ENCODE results near the gene PCDHGA4.
"Not testable (repeated sequence)": the region's sequence is repeated elsewhere in the genome, so short reads cannot be mapped to it uniquely, and the experiment has no call there.

The PCDHGA4 gene

GRCh38 chr5:141349917-141350619 is 4.8 kb upstream of the PCDHGA4 start, which contains the start of gene PCDHGB1:
PCDHGB1 (plus strand) TSS chr5:141350099; CDS start chr5:141350261, 162 bp downstream.
- no peak for DNase-seq

DNA sequence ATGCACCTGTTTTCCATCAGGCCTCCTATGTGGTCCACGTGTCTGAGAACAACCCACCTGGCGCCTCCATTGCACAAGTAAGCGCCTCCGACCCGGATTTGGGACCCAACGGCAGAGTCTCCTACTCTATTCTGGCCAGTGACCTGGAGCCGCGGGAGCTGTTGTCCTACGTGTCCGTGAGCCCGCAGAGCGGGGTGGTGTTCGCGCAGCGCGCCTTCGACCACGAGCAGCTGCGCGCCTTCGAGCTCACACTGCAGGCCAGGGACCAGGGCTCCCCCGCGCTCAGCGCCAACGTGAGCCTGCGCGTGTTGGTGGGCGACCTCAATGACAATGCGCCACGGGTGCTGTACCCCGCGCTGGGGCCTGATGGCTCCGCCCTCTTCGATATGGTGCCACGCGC is 3.2 kb upstream of the PCDHGA4 start:
- no peak for DNase-seq

- no peak for DNase-seq
These were observed 820 bp downstream of the PCDHGA4 start for GRCh38 chr5:141355641-141356040.

- DNase-seq = no peak
These were observed 1.3 kb downstream of the PCDHGA4 start for GRCh38 chr5:141356133-141356532.

DNA sequence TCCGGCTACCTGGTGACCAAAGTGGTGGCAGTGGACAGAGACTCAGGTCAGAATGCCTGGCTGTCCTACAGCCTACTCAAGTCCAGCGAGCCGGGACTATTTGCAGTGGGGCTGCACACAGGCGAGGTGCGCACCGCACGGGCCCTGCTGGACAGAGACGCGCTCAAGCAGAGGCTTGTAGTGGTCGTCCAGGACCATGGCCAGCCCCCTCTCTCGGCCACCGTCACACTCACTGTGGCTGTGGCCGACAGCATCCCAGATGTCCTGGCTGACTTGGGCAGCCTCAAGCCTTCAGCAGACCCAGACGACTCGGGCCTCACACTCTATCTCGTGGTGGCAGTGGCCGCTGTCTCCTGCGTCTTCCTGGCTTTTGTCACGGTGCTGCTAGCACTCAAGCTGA is 2.1 kb downstream of the PCDHGA4 start:
- no peak for DNase-seq

DNA sequence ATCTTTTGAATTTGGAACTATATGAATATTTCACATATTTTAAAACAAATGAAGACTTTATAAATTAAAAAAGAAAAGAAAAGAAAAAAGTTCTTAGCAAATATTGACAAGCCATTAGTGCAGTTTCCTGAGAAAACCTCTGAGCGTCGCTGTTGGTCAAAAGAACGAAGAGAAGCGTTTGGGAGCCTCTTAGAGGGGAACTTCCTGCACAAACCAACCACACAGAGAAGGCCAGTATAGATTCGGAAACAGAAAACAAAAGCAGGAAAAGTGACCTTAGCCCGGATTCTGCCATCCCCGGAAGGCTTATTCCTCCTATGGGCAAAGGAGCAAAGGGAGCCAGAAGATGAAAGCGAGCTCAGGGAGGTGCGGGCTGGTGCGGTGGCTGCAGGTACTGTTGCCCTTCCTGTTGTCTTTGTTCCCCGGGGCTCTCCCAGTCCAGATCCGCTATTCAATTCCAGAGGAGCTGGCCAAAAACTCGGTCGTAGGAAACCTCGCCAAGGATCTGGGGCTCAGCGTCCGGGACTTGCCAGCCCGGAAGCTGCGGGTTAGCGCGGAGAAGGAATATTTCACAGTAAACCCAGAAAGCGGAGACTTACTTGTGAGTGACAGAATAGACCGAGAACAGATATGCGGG is 5.1 kb downstream of the PCDHGA4 start, which contains the start of gene PCDHGB2:
PCDHGB2 (plus strand) TSS at position 205 of the 637 bp plus-strand sequence; CDS start at position 347, 142 bp downstream.
- no peak for DNase-seq

GRCh38 chr5:141360685-141361084 is 5.9 kb downstream of the PCDHGA4 start:
- no peak for DNase-seq

GRCh38 chr5:141362719-141363118 is 7.9 kb downstream of the PCDHGA4 start:
- no peak for DNase-seq

DNA sequence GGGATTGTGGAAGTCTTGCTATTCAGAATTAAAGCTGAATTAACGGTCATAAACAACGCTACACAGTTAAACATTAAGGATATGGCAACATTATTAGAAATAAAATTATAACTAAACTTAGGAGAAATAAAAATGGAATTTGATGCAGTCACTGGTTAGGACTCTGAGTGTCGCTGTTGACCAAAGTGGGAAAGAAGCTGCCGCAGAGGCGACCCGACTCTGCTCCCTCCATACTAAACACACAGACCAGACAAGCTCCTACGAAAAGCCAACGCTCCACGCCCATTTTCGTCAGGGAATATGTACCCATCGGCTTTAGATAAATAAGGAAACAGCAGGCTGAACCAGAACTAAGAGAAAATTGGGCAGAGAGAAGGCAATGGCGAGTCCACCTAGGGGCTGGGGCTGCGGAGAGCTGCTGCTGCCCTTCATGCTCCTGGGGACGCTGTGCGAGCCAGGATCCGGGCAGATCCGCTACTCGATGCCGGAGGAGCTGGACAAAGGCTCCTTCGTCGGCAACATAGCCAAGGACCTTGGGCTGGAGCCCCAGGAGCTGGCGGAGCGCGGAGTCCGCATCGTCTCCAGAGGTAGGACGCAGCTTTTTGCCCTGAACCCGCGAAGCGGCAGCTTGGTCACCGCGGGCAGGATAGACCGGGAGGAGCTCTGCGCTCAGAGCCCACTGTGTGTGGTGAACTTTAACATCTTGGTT is 9.3 kb downstream of the PCDHGA4 start, which contains the start of gene PCDHGA5:
PCDHGA5 (plus strand) TSS at position 211 of the 709 bp plus-strand sequence; CDS start at position 380, 169 bp downstream.
- no peak for DNase-seq

- no peak for DNase-seq
These were observed 11.4 kb downstream of the PCDHGA4 start for GRCh38 chr5:141366016-141366896.

GRCh38 chr5:141369994-141370848 is 15.4 kb downstream of the PCDHGA4 start, which contains the start of gene PCDHGB3:
PCDHGB3 (plus strand) TSS chr5:141370242; CDS start chr5:141370395, 153 bp downstream.
- no peak for DNase-seq

DNA sequence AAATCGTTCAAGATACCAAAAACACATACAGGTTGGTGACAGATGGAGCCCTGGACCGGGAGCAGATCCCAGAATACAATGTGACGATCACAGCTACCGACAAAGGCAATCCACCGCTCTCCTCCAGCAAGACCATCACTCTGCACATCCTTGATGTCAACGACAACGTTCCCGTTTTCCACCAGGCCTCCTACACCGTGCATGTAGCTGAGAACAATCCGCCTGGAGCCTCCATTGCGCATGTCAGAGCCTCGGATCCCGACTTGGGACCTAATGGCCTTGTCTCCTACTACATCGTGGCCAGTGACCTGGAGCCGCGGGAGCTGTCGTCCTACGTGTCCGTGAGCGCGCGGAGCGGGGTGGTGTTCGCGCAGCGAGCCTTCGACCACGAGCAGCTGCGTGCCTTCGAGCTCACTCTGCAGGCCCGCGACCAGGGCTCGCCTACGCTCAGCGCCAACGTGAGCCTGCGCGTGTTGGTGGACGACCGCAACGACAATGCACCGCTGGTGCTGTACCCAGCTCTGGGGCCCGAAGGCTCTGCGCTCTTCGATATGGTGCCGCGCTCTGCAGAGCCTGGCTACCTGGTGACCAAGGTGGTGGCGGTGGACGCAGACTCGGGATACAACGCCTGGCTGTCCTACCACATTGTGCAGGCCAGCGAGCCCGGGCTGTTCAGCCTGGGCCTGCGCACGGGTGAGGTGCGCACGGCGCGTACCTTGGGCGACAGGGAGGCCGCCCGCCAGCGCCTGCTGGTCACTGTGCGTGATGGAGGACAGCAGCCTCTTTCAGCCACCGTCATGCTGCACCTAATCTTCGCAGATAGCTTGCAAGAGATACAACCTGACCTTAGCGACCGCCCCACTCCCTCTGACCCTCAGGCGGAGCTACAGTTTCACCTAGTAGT is 17.0 kb downstream of the PCDHGA4 start:
- no peak for DNase-seq

DNA sequence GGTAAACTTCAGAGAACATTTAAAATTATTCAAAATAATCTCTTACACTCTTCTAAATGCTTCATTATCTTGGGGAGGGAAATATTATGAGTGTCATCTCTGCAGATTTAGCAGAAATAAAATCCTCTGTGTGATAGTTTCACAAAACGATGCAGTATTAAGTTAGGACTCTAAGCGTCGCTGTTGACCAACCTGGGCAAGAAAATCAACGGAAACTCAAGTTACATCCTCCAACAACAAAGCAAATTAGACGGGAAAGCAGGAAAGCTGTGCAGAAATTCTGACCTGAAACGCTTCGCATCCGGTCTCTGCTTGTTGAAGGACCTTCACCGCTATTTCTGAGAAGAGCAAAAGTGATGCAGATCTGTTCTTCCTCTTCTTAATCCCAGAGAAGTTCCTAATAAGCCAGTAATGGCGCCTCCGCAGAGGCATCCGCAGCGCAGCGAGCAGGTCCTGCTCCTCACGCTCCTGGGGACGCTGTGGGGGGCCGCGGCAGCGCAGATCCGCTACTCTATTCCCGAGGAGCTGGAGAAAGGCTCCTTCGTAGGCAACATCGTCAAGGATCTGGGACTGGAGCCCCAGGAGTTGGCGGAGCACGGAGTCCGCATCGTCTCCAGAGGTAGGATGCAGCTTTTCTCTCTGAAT is 19.0 kb downstream of the PCDHGA4 start, which contains the start of gene PCDHGA6:
PCDHGA6 (plus strand) TSS at position 219 of the 645 bp plus-strand sequence; CDS start at position 412, 193 bp downstream.
- no peak for DNase-seq

DNA sequence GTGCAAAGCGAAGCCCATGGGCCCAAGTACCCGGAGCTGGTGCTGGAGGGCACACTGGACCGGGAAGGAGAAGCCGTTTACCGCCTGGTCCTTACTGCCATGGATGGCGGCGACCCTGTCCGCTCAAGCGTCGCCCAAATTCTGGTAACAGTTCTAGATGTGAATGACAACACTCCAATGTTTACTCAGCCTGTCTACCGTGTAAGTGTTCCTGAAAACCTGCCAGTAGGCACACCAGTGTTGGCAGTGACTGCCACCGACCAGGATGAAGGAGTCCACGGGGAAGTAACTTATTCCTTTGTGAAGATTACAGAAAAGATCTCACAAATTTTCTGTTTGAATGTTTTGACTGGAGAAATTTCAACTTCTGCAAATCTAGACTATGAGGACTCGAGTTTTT is 19.8 kb downstream of the PCDHGA4 start:
- DNase-seq = no peak

DNA sequence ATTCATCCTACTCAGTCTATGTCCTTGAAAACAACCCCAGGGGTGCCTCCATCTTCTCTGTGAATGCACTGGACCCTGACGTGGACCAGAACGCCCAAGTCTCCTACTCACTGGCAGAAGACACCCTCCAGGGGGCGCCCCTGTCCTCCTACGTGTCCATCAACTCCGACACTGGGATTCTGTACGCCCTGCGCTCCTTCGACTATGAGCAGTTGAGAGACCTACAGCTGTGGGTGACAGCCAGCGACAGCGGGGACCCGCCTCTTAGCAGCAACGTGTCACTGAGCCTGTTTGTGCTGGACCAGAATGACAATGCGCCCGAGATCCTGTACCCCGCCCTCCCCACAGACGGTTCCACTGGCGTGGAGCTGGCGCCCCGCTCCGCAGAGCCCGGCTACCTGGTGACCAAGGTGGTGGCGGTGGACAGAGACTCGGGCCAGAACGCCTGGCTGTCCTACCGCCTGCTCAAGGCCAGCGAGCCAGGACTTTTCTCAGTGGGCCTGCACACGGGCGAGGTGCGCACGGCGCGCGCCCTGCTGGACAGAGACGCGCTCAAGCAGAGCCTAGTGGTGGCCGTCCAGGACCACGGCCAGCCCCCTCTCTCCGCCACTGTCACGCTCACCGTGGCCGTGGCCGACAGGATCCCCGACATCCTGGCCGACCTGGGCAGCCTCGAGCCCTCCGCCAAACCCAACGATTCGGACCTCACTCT is 20.8 kb downstream of the PCDHGA4 start:
- not testable (repeated sequence) for DNase-seq

DNA sequence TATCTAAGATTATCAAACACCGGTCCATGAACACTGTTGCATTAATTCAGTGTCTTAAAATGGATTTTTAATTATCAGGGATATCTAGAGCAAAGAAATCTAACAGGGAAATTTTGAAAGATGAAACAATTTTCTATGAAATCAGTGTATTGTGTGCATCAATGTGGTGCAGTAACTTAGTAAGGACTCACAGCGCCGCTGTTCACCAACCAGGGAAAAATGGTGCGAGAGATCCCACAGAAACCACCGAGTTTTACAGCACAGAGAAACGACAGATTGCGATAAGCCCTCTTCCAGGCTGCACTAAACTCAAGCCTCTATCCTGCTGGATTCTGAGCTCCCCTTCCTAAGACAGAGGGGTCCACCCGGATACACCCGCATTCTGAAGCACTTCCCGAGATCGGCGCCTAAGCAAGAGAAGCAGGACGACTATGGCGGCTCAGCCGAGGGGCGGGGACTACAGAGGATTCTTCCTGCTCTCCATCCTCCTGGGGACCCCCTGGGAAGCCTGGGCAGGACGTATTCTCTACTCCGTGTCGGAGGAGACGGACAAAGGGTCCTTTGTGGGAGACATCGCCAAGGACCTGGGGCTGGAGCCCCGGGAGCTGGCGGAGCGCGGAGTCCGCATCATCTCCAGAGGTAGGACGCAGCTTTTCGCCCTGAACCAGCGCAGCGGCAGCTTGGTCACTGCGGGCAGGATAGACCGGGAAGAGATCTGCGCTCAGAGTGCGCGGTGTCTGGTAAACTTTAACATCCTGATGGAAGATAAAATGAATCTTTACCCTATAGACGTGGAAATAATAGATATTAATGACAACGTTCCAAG is 27.9 kb downstream of the PCDHGA4 start, which contains the start of gene PCDHGA7:
PCDHGA7 (plus strand) TSS at position 274 of the 826 bp plus-strand sequence; CDS start at position 432, 158 bp downstream.
- no peak for DNase-seq

- DNase-seq = no peak
These were observed 28.5 kb downstream of the PCDHGA4 start for GRCh38 chr5:141383345-141383744.

Data from left hindlimb (tissue), 1 donor.